A673 (cell line): ENCODE results near the gene CHIT1.

Experiments
- CTCF ChIP-seq: fragments of 300-800, 200-600 bp; sonication (generic); conservative IDR thresholded peaks from 2 replicates; pipeline ENCODE4 v1.5.1; 2017; ENCODE audit warnings: low read depth, mild to moderate bottlenecking, antibody characterized with exemption, low read length, moderate library complexity, mixed read lengths
- EZH2 ChIP-seq: fragments of 200-600 bp; sonication (generic); IDR thresholded peaks from 2 replicates; pipeline ENCODE4 v1.6.1; 2017; ENCODE audit warnings: borderline replicate concordance, low read depth, mild to moderate bottlenecking, mixed read lengths, antibody characterized with exemption, low read length; ENCODE audit not compliant: poor library complexity, severe bottlenecking

- TF ChIP-seq CTCF (no peak), EZH2 (no peak)
These were observed 4.4 kb downstream of the CHIT1 start for GRCh38 chr1:203225071-203225470.
